GM21717 (cell line): ENCODE results near the gene ULK2.
"Not testable (repeated sequence)": the region's sequence is repeated elsewhere in the genome, so short reads cannot be mapped to it uniquely, and the experiment has no call there.

Experiments used
- ATAC-seq: cut with Tn5 transposase; IDR thresholded peaks from one replicate; pipeline ENCODE4 v1.9.1; 2021; ENCODE audit warnings: mild to moderate bottlenecking, moderate library complexity; ENCODE audit not compliant: unreplicated experiment

Gene ULK2

GRCh38 chr17:19769946-19770652, 97.6 kb downstream of the ULK2 start:
- ATAC-seq, result no peak

DNA sequence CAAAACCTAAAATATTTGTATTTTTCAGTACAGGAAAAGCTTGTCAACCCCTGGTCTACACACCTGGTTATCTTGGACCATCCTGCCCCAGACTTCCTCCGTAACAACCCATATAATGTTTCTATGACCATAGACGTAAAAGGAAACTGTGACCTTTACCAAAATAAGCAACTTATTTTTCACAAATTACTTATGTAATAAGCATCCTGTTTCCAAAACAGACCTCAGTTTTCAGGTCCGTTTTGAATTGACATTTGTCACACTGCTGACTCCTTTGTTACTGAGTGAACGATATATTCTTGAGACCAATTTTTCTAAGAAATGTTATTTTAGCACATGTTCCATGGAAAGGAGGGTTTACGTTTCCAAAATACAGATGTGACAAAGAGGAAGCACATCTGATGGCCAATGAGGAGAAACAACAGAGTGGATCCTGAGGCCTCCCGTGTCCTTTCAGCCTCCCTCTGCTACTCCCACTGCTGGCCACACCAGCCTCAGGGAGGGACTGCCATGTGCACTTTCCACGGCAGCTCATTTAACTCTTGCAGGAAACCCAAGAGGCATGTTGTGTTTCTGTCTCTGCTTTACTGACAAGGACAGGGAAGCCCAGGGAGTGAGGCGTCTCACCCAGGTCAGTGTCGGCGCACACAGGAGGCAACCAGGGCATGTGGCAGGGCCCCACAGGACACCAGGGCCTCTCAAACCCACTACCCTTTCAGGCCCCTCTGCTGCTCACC, 99.5 kb downstream of the ULK2 start:
- ATAC-seq, result no peak

GRCh38 chr17:19766421-19767270, 101.1 kb downstream of the ULK2 start:
- ATAC-seq, result peak; percentile 53

- ATAC-seq, result no peak
Observed at GRCh38 chr17:19766016-19766415, 101.7 kb downstream of the ULK2 start.

DNA sequence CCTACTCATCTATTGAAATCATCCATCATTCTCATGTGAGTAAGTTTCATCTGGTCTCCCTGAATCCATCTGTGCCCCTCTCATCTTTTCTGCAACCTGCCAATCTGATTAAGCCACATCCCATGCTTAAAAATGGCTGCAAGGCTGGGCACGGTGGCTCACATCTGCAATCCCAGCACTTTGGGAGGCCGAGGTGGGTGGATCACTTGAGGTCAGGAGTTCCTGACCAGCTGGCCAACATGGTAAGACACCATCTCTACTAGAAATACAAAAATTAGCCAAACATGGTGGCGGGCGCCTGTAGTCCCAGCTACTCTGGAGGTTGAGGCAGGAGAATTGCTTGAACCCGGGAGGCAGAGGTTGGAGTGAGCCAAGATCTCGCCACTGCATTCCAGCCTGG, 103.7 kb downstream of the ULK2 start:
- ATAC-seq, result not testable (repeated sequence)

DNA sequence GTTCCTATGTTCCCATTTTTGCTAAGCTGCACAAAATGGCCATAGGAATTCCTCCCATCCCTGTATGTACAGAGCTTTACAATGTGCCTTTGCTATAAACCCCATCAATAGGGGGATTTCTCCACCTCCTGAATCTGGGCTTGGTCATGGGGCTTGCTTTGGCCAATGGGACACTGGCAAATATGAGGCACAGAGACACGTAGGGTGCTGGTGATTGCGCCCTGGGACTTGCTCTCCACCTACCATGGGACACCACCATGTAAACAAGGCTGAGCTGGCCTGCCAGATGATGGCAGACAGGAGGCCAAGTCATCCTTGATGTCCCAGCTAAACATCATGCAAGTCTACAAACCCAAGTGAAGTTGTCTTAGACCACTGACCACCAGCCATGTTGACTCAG, 104.3 kb downstream of the ULK2 start:
- no peak for ATAC-seq

- ATAC-seq, result no peak
Observed at GRCh38 chr17:19762515-19762961, 105.2 kb downstream of the ULK2 start.

DNA sequence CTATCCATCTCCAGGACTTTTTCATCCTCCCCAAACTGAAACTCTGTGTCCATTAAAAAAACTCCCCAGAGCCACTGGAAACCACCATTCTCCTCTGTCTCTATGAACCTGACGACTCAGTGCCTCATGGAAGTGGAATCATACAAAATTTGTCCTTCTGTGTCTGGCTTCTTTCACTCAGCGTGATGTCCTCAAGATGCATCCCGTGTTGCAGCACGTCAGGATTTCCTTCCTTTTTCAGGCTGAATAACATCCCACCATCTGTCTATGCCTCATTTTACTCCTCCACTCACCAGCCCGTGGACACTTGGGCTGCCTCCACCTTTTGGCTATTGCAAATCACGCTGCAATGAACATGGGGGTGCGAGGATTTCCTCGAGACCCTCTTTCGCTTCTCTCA, 107.0 kb downstream of the ULK2 start:
- no peak for ATAC-seq

GRCh38 chr17:19759568-19760549, 107.9 kb downstream of the ULK2 start:
- ATAC-seq, result no peak

DNA sequence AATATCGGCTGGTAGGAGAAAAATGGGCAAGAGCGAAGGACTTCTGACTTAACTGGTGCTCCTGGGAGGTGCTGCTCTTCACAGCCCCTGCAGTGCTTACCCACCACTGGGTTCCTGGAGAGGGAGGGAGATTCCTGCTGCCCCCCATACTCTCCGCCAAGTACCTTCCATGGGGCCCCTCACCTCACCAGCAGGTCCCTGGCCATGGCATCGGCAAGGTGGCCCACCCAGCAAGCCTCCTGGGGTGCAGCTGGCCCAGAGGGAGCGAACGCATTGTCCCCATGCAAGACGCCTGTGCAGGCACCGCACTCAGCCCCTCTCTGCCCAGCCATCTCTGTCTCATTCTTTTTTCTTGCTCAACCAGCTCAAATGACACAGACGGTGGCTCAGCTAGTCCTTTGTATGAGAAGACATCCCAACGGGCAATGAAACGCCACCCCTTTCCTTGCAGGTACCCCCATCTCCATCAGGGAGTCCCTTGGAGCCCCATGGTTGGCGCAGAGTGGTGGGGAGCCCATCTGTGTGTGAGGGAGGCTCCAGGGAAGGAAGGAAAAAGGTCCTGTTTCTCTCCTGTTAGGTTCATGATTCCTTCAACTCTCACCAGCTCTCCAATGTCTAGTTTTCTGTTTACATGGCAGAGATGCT, 110.1 kb downstream of the ULK2 start:
- no peak for ATAC-seq

- ATAC-seq, result no peak
Observed at GRCh38 chr17:19756546-19756945, 111.2 kb downstream of the ULK2 start.

GRCh38 chr17:19755821-19756510, 111.8 kb downstream of the ULK2 start:
- no peak for ATAC-seq

GRCh38 chr17:19755392-19755791, 112.3 kb downstream of the ULK2 start:
- ATAC-seq, result no peak

- no peak for ATAC-seq
Observed at GRCh38 chr17:19753661-19754463, 113.9 kb downstream of the ULK2 start.

DNA sequence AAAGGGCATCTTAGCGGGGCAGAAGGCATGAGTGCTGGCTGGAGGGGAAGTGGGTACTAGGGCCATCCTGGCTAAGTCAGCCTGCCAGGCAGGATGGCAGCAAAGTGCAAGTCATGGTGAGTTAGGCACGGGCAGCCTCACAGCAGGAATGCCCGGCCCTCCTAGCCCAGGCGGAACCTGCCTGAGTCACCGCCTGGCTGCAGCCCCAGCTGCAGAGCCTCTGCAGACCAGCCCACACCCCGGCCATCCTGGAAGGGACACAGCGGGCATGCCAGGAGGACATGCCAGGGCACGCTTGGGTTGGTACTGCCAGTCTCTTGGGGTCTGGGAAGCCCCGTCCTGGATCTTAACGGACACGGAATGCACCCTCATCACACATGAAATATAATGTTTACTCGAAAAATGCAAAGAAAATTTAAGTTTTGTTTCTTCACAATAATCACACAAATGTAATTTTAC, 114.7 kb downstream of the ULK2 start:
- no peak for ATAC-seq

DNA sequence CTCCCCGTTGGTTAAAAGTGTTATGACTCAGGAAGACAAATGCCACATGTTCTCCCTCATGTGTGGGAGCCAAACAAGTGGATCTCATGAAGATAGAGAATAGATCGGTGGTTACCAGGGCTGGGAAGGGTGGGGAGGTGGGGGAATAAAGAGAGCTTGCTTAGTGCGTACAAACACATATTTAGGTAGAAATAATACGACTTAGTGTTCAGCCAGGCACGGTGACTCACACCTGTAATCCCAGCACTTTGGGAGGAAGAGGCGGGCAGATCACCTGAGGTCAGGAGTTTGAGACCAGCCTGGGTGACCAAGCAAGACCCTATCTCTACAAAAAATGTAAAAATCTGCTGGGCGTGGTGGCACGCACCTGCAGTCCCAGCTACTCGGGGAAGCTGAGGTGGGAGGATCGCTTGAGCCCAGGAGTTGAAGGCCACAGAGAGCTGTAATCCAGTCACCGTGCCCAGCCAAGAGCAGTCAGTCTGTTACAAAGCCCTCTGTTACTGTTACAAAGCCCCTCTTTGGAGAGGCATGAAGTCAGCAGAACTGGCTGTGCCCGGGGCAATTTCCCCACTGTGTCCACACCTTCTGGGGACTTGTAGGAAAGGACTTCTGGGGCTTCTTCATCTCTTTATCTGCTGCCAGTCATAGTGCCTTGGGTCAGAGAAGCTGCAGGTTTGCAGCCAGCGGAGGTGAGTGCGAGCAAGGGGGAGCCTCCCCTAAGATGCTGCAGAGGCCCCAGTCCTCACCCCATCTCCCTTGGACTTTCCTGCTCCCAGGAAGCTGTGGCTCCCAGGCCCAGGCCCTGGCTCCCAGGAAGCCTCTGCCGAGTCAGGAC, 115.3 kb downstream of the ULK2 start:
- no peak for ATAC-seq

DNA sequence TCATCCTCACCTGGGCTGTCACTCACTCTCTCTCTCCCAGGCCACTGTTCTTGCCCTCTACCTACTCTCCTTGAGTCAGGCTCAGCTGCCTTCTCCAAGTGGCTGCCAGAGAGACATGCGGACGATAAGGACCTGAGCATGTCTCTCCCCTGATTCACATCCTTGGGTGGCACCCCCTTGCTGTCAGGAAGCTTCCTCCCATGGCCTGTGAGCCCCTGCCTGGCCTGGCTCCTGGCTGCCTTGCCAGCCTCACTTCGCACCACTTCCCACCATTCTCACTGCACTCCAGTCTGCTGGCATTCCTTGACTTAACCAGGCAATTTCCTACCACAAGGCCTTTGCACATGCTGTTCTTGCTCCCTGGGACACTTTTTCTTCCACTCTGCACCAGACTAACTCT, 116.9 kb downstream of the ULK2 start:
- no peak for ATAC-seq
